ENCODE measurements around the gene XPR1. TPM values are rescaled to one million over a fixed set of nuclear protein-coding genes. Genes with fewer than 3 reads are reported as not detected.

The XPR1 gene
- total and polyA plus RNA-seq, 3 donors from 2014 or later: 34.8 to 76.2 (median 71.8) TPM

DNA sequence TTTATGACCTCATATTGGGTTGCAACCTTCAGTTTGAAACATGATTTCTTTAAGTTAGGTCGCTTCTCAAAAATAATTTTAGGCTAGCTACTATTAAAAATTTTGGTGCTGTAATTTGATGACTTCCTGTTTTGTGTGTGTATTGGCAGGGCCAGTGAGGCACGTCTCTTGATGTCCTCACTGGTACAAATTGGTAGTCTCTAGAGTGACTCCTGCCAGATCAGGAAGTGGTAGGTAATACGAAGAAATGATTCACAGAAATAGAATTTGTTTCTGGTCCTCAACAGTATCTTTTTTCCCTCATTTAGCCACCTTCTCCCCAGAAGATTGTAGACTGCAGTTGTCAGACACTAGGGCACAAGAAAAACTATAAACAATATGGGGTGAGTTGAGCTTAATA is 160.0 kb downstream of the XPR1 start:
- WGBS, 2 donors: 78 to 84% methylated on average over 3 of the region's 3 CpGs
- H3K4me1 ChIP-seq: no peaks in the 10 kb centered on the region
- H3K27me3 ChIP-seq: no peaks in the 10 kb centered on the region
- no peak overlapping the region for H3K27ac ChIP-seq
- no peaks in the 10 kb centered on the region for H3K36me3 ChIP-seq (ENCODE audit: low read depth, missing control alignments)
- no peak overlapping the region for H3K4me3 ChIP-seq
- TF ChIP-seq POLR2A (IDR thresholded peaks at IDR 0.05) (no peak), CTCF (IDR thresholded peaks at IDR 0.05) (no peak)
- DNase-seq: no peak
- no peaks in the 10 kb centered on the region for H3K9me3 ChIP-seq
- intact Hi-C loops (cut with DNase I; ENCODE audit: low total_unique reads): no loop called here

DNA sequence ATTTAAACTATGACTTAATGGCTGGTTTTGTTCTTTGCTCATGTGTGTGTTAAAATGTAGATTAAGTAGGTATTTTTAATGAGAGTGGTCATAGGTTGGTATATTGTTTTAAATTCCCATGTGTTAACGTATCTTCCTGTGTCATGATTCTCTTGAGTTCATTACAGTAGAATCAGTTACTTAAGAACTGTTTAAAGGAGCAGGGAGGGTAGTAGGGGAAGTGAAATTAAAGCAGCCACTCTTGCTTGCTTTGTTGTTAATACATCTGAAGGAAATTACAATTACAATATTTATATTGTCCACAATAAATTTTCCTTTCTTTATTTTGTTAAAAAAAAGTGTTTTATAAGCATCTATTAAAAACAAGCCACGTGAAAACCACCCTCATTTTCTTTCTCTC is 161.6 kb downstream of the XPR1 start:
- Histone ChIP-seq H3K27ac (no peak overlapping the region), H3K4me1 (no peaks in the 10 kb centered on the region), H3K4me3 (no peak overlapping the region), H3K9me3 (no peaks in the 10 kb centered on the region), H3K27me3 (no peaks in the 10 kb centered on the region), H3K36me3 (ENCODE audit: low read depth, missing control alignments) (no peaks in the 10 kb centered on the region)
- TF ChIP-seq POLR2A (IDR thresholded peaks at IDR 0.05) (no peak), CTCF (IDR thresholded peaks at IDR 0.05) (no peak)
- intact Hi-C loops (cut with DNase I; ENCODE audit: low total_unique reads): no loop called here
- 78 to 82% methylated on average over 2 of the region's 2 CpGs for WGBS, 2 donors
- no peak for DNase-seq

GRCh38 chr1:180796897-180797640 is 165.2 kb downstream of the XPR1 start:
- no peaks in the 10 kb centered on the region for H3K27me3 ChIP-seq
- no peak overlapping the region for H3K27ac ChIP-seq
- no peaks in the 10 kb centered on the region for H3K4me1 ChIP-seq
- TF ChIP-seq CTCF (IDR thresholded peaks at IDR 0.05): no peak
- no peak for TF ChIP-seq POLR2A (IDR thresholded peaks at IDR 0.05)
- H3K36me3 ChIP-seq (ENCODE audit: low read depth, missing control alignments): no peaks in the 10 kb centered on the region
- DNase-seq: no peak
- H3K9me3 ChIP-seq: no peaks in the 10 kb centered on the region
- intact Hi-C loops (cut with DNase I; ENCODE audit: low total_unique reads): no loop called here
- H3K4me3 ChIP-seq: no peak overlapping the region
- WGBS, 2 donors: 42 to 56% methylated on average over 1 of the region's 1 CpG

DNA sequence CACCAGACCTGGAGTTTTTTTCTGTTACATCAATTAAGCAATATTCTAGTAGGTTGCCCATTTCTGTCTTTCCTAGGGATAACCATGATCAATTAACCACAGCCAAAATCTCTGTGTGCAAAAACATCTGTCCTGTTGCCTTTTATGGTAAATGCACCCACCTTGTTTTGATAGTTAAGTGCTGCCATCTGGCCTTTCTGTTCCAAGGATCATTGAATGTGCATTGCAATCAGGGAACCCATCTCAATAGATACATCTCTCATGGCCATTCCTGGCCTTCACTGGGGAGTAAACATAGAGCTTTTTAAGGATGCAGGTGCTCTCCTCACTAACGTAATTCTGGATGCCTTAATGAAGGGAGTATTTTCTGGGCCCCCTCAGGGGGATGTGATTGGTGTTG is 169.1 kb downstream of the XPR1 start:
- no peak overlapping the region for H3K27ac ChIP-seq
- WGBS, 2 donors: 71 to 91% methylated on average over 1 of the region's 1 CpG
- no peaks in the 10 kb centered on the region for H3K4me1 ChIP-seq
- no peak for DNase-seq
- intact Hi-C loops (cut with DNase I; ENCODE audit: low total_unique reads): no loop called here
- no peaks in the 10 kb centered on the region for H3K9me3 ChIP-seq
- TF ChIP-seq POLR2A (IDR thresholded peaks at IDR 0.05) (no peak), CTCF (IDR thresholded peaks at IDR 0.05) (no peak)
- no peaks in the 10 kb centered on the region for H3K27me3 ChIP-seq
- no peaks in the 10 kb centered on the region for H3K36me3 ChIP-seq (ENCODE audit: low read depth, missing control alignments)
- no peak overlapping the region for H3K4me3 ChIP-seq

DNA sequence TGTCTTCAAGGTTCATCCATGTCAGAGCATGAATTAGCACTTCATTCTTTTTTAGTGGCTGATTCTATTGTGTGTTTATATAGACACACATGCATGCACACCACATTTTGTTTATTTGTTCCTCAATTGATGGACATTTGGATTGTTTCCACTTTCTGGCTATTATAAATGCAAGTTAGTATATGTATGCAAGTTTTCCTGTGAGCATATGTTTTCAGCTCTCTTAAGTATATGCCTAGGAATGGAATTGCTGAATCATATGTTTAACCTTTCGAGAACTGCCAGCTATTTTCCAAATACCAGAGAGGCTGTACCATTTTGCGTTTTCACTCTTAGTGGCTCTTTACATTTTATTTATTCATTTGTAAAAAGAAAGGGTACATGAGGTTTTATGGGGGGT is 171.0 kb downstream of the XPR1 start:
- no peaks in the 10 kb centered on the region for H3K36me3 ChIP-seq (ENCODE audit: low read depth, missing control alignments)
- H3K9me3 ChIP-seq: no peaks in the 10 kb centered on the region
- no peak for DNase-seq
- intact Hi-C loops (cut with DNase I; ENCODE audit: low total_unique reads): no loop called here
- no peak overlapping the region for H3K27ac ChIP-seq
- no peak for TF ChIP-seq POLR2A (IDR thresholded peaks at IDR 0.05)
- TF ChIP-seq CTCF (IDR thresholded peaks at IDR 0.05): no peak
- no peaks in the 10 kb centered on the region for H3K4me1 ChIP-seq
- WGBS, 2 donors: 94 to 95% methylated on average over 2 of the region's 2 CpGs
- H3K27me3 ChIP-seq: no peaks in the 10 kb centered on the region
- H3K4me3 ChIP-seq: no peak overlapping the region
